GM21390 (cell line): Measurements from ENCODE around the gene CST3.
A peak's percentile ranks its signal among the peaks of the same experiment; 100 is the strongest.
"Not testable (repeated sequence)": the region's sequence is repeated elsewhere in the genome, so short reads cannot be mapped to it uniquely, and the experiment has no call there.

Experiments used
- ATAC-seq: cut with Tn5 transposase; IDR thresholded peaks from one replicate; pipeline ENCODE4 v1.9.1; 2021; ENCODE audit not compliant: unreplicated experiment

CST3 gene

DNA sequence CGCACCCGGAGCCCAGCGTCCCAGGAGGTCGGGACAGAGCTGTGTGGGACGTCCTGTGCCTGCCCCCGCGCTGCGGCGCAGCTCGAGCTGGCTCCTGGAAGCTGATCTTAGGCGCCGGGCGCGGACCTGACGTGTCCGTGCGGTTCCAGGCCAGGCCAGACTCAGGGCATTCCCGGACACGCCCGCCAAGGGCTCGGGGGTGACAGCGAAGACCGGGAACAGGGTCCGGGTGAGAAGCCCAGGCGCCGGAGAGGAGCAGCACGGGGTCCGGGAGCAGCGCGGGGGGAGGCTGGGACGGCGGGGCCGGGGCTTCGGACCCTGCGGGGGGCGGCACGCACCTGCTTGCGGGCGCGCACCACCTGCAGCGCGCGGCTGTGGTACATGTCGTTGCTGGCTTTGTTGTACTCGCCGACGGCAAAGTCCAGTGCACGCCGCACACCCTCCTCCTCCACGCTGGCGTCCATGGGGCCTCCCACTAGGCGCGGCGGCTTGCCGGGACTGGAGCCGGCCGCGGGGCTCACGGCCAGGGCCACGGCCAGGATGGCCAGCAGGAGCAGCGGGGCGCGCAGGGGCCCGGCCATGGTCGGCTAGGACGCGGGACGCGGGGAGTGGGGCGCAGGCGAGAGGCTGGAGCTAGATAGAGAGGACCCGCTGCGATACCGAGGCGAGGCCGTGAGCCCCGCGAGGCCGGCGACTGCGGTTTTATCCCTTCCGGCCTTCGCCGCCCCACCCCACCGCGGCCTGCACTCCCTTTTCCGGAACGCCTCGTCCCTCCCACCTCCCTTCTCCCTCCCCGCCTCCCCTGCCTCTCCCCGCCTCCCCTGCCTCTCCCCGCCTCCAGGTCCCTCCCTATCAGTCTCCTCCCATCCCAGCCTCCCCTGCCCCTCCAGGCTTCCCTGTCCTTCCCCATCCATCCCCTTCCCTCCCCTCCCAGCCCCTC, at the start of gene CST3:
CST3 (minus strand) TSS at position 674 of the 940 bp plus-strand sequence; CDS start at position 581, 93 bp downstream.
- peak; percentile 68 for ATAC-seq

DNA sequence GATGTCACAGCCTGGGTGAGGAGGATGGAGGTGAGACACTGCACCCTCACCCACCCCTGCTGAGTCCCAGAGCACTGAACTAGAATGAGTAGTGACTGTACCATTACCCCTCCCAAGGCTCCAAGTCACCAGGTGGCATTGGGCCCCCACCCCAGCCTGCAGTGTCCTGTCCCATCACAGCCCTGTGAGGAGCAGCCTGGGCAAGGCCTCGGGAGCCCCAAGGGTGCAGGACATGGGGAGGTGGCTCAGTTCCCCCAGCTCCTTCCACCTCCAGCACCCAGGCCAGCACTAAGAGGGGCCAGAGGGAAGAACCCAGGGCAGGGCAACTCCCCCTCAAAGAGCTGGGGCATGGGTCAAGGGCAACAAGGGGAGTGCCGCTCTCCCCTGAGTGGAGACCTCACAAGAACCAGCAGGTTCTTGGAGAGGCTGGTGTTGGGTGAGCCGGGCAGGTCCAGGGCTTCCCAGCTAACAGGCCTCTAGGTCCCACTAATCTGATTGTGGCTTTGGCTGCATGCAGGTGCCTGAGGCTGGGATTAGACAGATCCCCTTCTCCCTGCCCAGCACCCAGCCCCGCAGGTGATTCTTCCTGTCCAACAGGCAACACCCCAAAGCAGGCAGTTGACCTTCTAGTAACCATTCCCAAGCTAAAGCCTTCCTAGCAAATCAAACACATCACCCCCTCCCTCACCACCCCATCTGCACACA, 48.4 kb upstream of the CST3 start:
- ATAC-seq = no peak

GRCh38 chr20:23685529-23685896, 47.8 kb upstream of the CST3 start:
- not testable (repeated sequence) for ATAC-seq

- no peak for ATAC-seq
These were observed 46.5 kb upstream of the CST3 start for GRCh38 chr20:23684261-23684660.

DNA sequence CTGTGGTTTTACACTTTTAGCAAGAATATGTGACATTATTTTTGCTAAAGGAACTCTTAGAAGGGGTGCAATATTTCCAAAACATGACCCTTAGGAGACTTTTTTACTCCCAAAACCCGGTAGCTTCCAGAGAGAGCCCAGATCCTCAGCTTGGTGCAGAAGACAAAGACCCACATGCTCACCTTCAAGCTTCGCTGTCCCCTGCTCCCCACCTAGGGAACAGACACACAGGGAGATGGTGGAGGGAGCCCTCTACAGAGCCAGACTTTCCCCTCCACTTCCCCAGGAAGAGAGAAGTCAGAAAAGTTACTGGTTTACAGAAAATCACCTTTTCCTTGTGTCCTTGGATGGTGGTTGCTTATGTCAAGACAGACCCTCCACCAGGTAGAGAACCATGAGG, 46.1 kb upstream of the CST3 start:
- ATAC-seq = no peak

- no peak for ATAC-seq
These were observed 45.5 kb upstream of the CST3 start for GRCh38 chr20:23683281-23683680.

GRCh38 chr20:23680146-23680545, 42.4 kb upstream of the CST3 start:
- ATAC-seq = no peak

- no peak for ATAC-seq
These were observed 41.7 kb upstream of the CST3 start for GRCh38 chr20:23679133-23680092.

DNA sequence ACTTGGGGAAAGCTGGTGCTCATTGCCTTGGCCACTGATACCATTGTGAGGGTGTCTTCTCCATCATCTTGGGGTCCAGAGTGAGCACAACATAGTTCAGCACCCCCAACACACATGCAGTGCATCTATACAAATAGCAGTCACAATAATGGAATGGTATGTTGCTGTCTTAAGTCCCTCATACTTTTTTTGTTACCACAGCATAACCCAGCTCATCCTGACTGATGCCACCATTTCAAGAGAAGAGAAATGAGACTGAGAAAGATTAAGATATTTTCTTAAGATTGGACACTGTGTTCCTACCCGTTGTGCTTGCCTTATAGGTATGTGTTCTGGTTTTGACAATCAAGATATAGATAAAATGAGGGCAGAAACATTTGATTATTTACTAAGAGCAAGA, 35.5 kb upstream of the CST3 start:
- ATAC-seq = no peak

DNA sequence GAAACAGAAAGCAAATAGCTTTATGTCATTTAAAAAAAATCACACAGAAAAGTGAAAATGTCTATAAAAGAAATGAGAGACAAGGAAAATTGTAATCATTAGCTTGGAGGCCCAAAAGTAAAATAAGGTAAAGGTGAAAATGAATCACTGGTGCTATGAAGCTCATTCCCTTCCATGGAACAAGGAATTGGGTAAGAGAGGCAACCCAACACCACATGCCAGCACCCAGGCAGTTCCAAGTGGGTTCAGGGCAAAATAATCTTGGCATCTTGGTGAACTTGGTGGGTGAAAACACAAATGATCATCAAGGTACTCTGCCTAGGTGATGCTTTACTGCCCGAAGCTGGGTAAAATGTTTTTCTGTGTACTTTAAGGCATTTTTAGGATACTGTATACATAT, 34.4 kb upstream of the CST3 start:
- ATAC-seq = no peak

- no peak for ATAC-seq
These were observed 33.7 kb upstream of the CST3 start for GRCh38 chr20:23671479-23671878.

GRCh38 chr20:23670361-23670760, 32.6 kb upstream of the CST3 start:
- ATAC-seq = no peak

GRCh38 chr20:23669866-23670265, 32.1 kb upstream of the CST3 start:
- ATAC-seq = no peak

GRCh38 chr20:23669327-23669726, 31.6 kb upstream of the CST3 start:
- no peak for ATAC-seq

- ATAC-seq = peak; percentile 76
These were observed 30.8 kb upstream of the CST3 start for GRCh38 chr20:23668477-23668951.

DNA sequence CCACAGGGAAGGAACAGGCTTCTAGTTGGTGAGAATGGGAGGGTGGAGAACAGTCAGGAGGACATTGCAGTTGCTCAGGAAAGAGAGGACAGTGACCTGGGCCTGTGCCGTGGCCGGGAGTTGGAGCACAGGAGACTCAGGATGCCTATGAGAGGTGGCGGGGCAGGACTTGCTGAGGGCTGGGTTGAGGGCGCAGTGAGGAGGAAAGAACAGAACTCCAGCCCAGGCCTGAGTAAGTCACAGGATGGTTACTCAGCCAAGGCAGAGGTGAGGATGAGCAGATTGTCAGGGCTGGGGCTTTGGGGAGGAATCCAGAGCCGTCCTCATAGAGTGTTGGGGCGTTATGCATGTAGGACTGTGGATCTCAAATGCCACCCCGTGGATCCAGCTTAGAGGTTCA, 29.9 kb upstream of the CST3 start:
- ATAC-seq = no peak

DNA sequence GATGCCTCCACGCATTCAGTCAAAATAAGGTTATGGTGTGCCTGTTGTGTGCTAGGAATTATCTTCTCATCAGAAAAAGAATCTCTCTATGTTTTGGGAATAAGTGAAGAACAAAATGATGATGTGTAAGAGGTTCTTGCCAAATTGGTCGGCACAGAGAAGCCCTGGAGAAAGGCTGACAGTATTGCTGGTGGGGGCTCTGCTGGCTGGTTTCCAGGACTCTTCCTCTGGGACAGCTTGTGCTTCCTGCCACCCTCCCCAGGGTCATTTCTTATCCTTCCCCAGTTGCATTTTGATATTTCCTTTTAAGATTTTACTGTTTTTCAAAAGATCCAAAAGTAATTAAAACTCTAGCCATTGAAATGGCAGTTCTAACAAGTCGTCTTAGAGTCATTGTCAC, 28.9 kb upstream of the CST3 start:
- no peak for ATAC-seq

- ATAC-seq = no peak
These were observed 28.4 kb upstream of the CST3 start for GRCh38 chr20:23666189-23666588.

DNA sequence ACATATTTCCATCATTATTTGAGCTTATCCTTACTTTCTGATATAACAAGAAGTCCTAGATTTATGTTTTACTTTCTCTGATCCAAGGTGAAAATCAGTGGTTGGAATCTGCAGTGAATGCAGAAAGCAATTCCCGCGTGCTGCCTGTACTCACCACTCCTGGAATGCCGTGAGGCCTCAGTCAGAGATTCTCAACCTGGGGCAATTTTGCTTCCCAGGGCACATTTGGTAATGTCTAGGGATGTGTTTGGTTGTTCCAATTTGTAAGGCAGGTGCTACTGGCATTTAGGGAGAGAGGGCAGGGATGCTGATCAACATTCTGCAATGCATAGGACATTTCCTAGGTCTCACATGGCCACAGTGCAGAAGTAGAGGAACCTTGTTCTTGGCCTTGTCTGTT, 27.2 kb upstream of the CST3 start:
- ATAC-seq = no peak

DNA sequence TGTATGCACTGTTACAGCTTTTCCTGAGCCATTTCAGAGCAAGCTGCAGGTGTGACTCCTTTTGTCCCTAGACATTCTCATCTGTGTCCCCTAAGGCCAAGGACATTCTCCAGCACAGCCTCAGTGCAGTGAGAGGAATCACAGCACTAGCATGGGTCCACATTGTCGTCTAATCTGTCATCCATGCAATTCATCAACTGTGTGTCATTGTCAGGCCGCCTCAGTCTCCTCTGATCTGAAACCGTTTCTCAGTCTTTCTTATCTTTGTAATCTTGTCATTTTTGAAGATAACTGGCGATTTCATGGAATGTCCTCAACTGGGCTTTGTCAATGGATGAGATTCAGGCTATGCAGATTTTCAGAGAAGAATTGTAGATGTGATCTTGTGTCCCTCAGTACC, 26.3 kb upstream of the CST3 start:
- not testable (repeated sequence) for ATAC-seq

- ATAC-seq = no peak
These were observed 25.4 kb upstream of the CST3 start for GRCh38 chr20:23663180-23663579.
